Mesenchymal stem cell (in vitro differentiated cells and primary cell): ENCODE results near the gene LRRTM3.

Experiments used
- DNase-seq: peaks from one replicate; pipeline ENCODE4 v3.0.0-alpha.2; 2013
- H2AFZ ChIP-seq: one replicate; pipeline ENCODE4 v1.6.1; 2013; ENCODE audit warnings: low read depth, mild to moderate bottlenecking, control low read depth, inconsistent platforms, low read length, moderate library complexity
- H2AK5ac ChIP-seq: 2 replicates; pipeline ENCODE4 v1.6.1; 2013; ENCODE audit warnings: low read length, moderate library complexity, mild to moderate bottlenecking, inconsistent platforms; ENCODE audit not compliant: severe bottlenecking
- H2BK120ac ChIP-seq: one replicate; pipeline ENCODE4 v1.6.1; 2013; ENCODE audit warnings: low read depth, mild to moderate bottlenecking, inconsistent platforms, low read length, moderate library complexity
- H2BK12ac ChIP-seq, 2 experiments: one replicate each; pipeline ENCODE4 v1.6.1; 2013; ENCODE audit warnings: inconsistent platforms in 2 of 2, low read length in 2 of 2, mild to moderate bottlenecking in 2 of 2, moderate library complexity in 2 of 2, control low read depth in 1 of 2
- H2BK15ac ChIP-seq: one replicate; pipeline ENCODE4 v1.6.1; 2013; ENCODE audit warnings: mild to moderate bottlenecking, low read depth, inconsistent platforms; ENCODE audit not compliant: poor library complexity, severe bottlenecking
- H2BK5ac ChIP-seq: 2 replicates; pipeline ENCODE4 v1.6.1; 2013; ENCODE audit warnings: low read depth, mild to moderate bottlenecking, low read length, control low read depth, inconsistent platforms; ENCODE audit not compliant: poor library complexity, severe bottlenecking
- H3K14ac ChIP-seq, 2 experiments: one replicate each; pipeline ENCODE4 v1.6.1; 2013; ENCODE audit warnings: inconsistent platforms in 2 of 2, low read length in 2 of 2, control low read depth in 1 of 2, mild to moderate bottlenecking in 1 of 2, moderate library complexity in 1 of 2
- H3K18ac ChIP-seq, 2 experiments: one replicate each; pipeline ENCODE4 v1.6.1; 2013; ENCODE audit warnings: inconsistent platforms in 2 of 2, low read length in 2 of 2, control low read depth in 1 of 2, low read depth in 1 of 2, mild to moderate bottlenecking in 1 of 2
- H3K23ac ChIP-seq, 2 experiments: one replicate each; pipeline ENCODE4 v1.6.1; 2013; ENCODE audit warnings: inconsistent platforms in 2 of 2, low read length in 2 of 2, mild to moderate bottlenecking in 2 of 2, moderate library complexity in 2 of 2, control low read depth in 1 of 2
- H3K27ac ChIP-seq: 2 replicates; pipeline ENCODE4 v1.5.1; 2013; ENCODE audit warnings: mild to moderate bottlenecking, moderate library complexity, low read length, control low read depth, inconsistent platforms; ENCODE audit not compliant: poor library complexity, severe bottlenecking
- H3K27me3 ChIP-seq, 2 experiments: 2 replicates each; pipeline versions ENCODE4 v1.6.1 to v1.7.0; 2013; ENCODE audit warnings: low read length in 2 of 2, mild to moderate bottlenecking in 2 of 2, moderate library complexity in 2 of 2, control low read depth in 1 of 2, inconsistent platforms in 1 of 2; ENCODE audit not compliant: control insufficient read depth in 1 of 2, insufficient read depth in 1 of 2
- H3K36me3 ChIP-seq, 2 experiments: 2 replicates each; pipeline versions ENCODE4 v1.6.1 to v1.7.0; 2013; ENCODE audit warnings: low read length in 2 of 2, control low read depth in 1 of 2, inconsistent platforms in 1 of 2, low read depth in 1 of 2, mild to moderate bottlenecking in 1 of 2; ENCODE audit not compliant: insufficient read depth in 2 of 2, control insufficient read depth in 1 of 2
- H3K4ac ChIP-seq, 2 experiments: one replicate each; pipeline ENCODE4 v1.6.1; 2013; ENCODE audit warnings: inconsistent platforms in 2 of 2, low read length in 2 of 2, mild to moderate bottlenecking in 2 of 2, moderate library complexity in 2 of 2, control low read depth in 1 of 2, low read depth in 1 of 2
- H3K4me1 ChIP-seq: 2 replicates; pipeline ENCODE4 v1.6.1; 2013; ENCODE audit warnings: low read depth, low read length, control low read depth; ENCODE audit not compliant: control insufficient read depth, insufficient read depth
- H3K4me2 ChIP-seq: 2 replicates; pipeline ENCODE4 v1.6.1; 2013; ENCODE audit warnings: low read length, mild to moderate bottlenecking, inconsistent platforms; ENCODE audit not compliant: poor library complexity, severe bottlenecking
- H3K4me3 ChIP-seq, 2 experiments: 2 replicates each; pipeline versions ENCODE4 v1.5.1 to v1.7.0; 2013; ENCODE audit warnings: low read length in 2 of 2, mild to moderate bottlenecking in 2 of 2, control low read depth in 1 of 2, low read depth in 1 of 2; ENCODE audit not compliant: insufficient read depth in 1 of 2
- H3K79me1 ChIP-seq: replicated peaks from 2 replicates; pipeline ENCODE4 v1.6.1; 2013; ENCODE audit warnings: mild to moderate bottlenecking, control low read depth, low read length, inconsistent platforms; ENCODE audit not compliant: poor library complexity, severe bottlenecking
- H3K9ac ChIP-seq: 2 replicates; pipeline ENCODE4 v1.7.0; 2013; ENCODE audit warnings: mild to moderate bottlenecking, low read length, moderate library complexity
- H3K9me3 ChIP-seq: 2 replicates; pipeline ENCODE4 v1.7.0; 2013; ENCODE audit warnings: mild to moderate bottlenecking, low read length; ENCODE audit not compliant: control insufficient read depth
- H4K8ac ChIP-seq: one replicate; pipeline ENCODE4 v1.6.1; 2013; ENCODE audit warnings: inconsistent platforms, mild to moderate bottlenecking, low read length, moderate library complexity
- H4K91ac ChIP-seq: one replicate; pipeline ENCODE4 v1.6.1; 2013; ENCODE audit warnings: mild to moderate bottlenecking, low read length, inconsistent platforms
- WGBS: methylation state at CpG from one replicate; pipeline ENCODE4 v1.1.7; 2013; ENCODE audit warnings: mixed read lengths; 5-methylcytosine and 5-hydroxymethylcytosine counted together

Gene LRRTM3

GRCh38 chr10:67079126-67079525 is 153.3 kb downstream of the LRRTM3 start:
- no peak for DNase-seq
- Histone ChIP-seq H2AFZ (no peak overlapping the region), H4K8ac (no peak overlapping the region), H3K27ac (no peak overlapping the region), H3K9me3 (no peaks in the 10 kb centered on the region), H3K23ac (no peak overlapping the region), H3K79me1 (no peaks in the 10 kb centered on the region), H3K18ac (no peak overlapping the region), H2BK5ac (no peak overlapping the region), H4K91ac (no peak overlapping the region), H3K9ac (no peak overlapping the region), H3K14ac (no peak overlapping the region), H3K36me3 (no peaks in the 10 kb centered on the region), H3K4me3 (no peak overlapping the region), H2BK15ac (no peak overlapping the region), H3K4me2 (no peak overlapping the region), H3K4ac (no peak overlapping the region), H2AK5ac (no peak overlapping the region), H2BK120ac (no peak overlapping the region), H3K27me3 (no peaks in the 10 kb centered on the region), H3K4me1 (no peaks in the 10 kb centered on the region), H2BK12ac (no peak overlapping the region)
- 50% methylated on average over 1 of the region's 4 CpGs for WGBS

- Histone ChIP-seq H3K9me3 (no peaks in the 10 kb centered on the region), H3K18ac (no peak overlapping the region), H3K4me3 (no peak overlapping the region), H2AK5ac (no peak overlapping the region), H2BK12ac (no peak overlapping the region), H3K14ac (no peak overlapping the region), H3K4ac (no peak overlapping the region), H3K27ac (no peak overlapping the region), H3K79me1 (no peaks in the 10 kb centered on the region), H4K91ac (no peak overlapping the region), H3K36me3 (no peaks in the 10 kb centered on the region), H3K4me1 (no peaks in the 10 kb centered on the region), H3K4me2 (no peak overlapping the region), H2BK5ac (no peak overlapping the region), H3K23ac (no peak overlapping the region), H3K9ac (no peak overlapping the region), H4K8ac (no peak overlapping the region), H2BK120ac (no peak overlapping the region), H2BK15ac (no peak overlapping the region), H3K27me3 (no peaks in the 10 kb centered on the region), H2AFZ (no peak overlapping the region)
- DNase-seq: no peak
- no CpG with 5 or more reads among the region's 2 CpGs for WGBS
Measured at GRCh38 chr10:67086327-67087134, 160.7 kb downstream of the LRRTM3 start.

GRCh38 chr10:67087135-67087425 is 161.2 kb downstream of the LRRTM3 start:
- Histone ChIP-seq H2AFZ (no peak overlapping the region), H2BK120ac (no peak overlapping the region), H3K18ac (no peak overlapping the region), H3K4ac (no peak overlapping the region), H2BK12ac (no peak overlapping the region), H4K8ac (no peak overlapping the region), H3K79me1 (no peaks in the 10 kb centered on the region), H4K91ac (no peak overlapping the region), H3K4me2 (no peak overlapping the region), H3K4me1 (no peaks in the 10 kb centered on the region), H2AK5ac (no peak overlapping the region), H3K27me3 (no peaks in the 10 kb centered on the region), H2BK5ac (no peak overlapping the region), H3K4me3 (no peak overlapping the region), H3K27ac (no peak overlapping the region), H3K23ac (no peak overlapping the region), H3K14ac (no peak overlapping the region), H3K36me3 (no peaks in the 10 kb centered on the region), H2BK15ac (no peak overlapping the region), H3K9me3 (no peaks in the 10 kb centered on the region), H3K9ac (no peak overlapping the region)
- DNase-seq: no peak

GRCh38 chr10:67088036-67088435 is 162.2 kb downstream of the LRRTM3 start:
- no peak overlapping the region for H2BK12ac ChIP-seq
- H3K23ac ChIP-seq: no peak overlapping the region
- no peaks in the 10 kb centered on the region for H3K79me1 ChIP-seq
- no peak overlapping the region for H3K9ac ChIP-seq
- H2BK5ac ChIP-seq: no peak overlapping the region
- no peak overlapping the region for H2AK5ac ChIP-seq
- H2BK15ac ChIP-seq: no peak overlapping the region
- H3K36me3 ChIP-seq: no peaks in the 10 kb centered on the region
- no peak overlapping the region for H3K27ac ChIP-seq
- H2BK120ac ChIP-seq: no peak overlapping the region
- H2AFZ ChIP-seq: no peak overlapping the region
- no peaks in the 10 kb centered on the region for H3K9me3 ChIP-seq
- DNase-seq: no peak
- no peak overlapping the region for H3K4me3 ChIP-seq
- no peak overlapping the region for H4K8ac ChIP-seq
- no peak overlapping the region for H3K4me2 ChIP-seq
- no peaks in the 10 kb centered on the region for H3K27me3 ChIP-seq
- no peak overlapping the region for H3K4ac ChIP-seq
- no CpG with 5 or more reads among the region's 1 CpG for WGBS
- no peak overlapping the region for H3K14ac ChIP-seq
- H3K4me1 ChIP-seq: no peaks in the 10 kb centered on the region
- H3K18ac ChIP-seq: no peak overlapping the region
- no peak overlapping the region for H4K91ac ChIP-seq
